CD14-positive monocyte (primary cell): ENCODE data around the gene AGO1. TPM values are rescaled to one million over a fixed set of nuclear protein-coding genes. Genes with fewer than 3 reads are reported as not detected.

Experiments
- DNase-seq, 3 donors: peaks; one replicate each; pipeline ENCODE4 v3.0.0-alpha.2; 2011 to 2022
- H2AFZ ChIP-seq: 2 replicates; pipeline ENCODE4 v1.6.0; 2012; ENCODE audit warnings: mild to moderate bottlenecking, low read depth, low read length, inconsistent platforms; ENCODE audit not compliant: insufficient read depth, poor library complexity, severe bottlenecking
- H3K27ac ChIP-seq, 2 donors: 1 replicate in 1 of 2; 2 replicates in 1 of 2; pipeline ENCODE4 v1.5.1; 2012 to 2013; ENCODE audit warnings: low read length in 2 of 2, control low read depth in 1 of 2, inconsistent platforms in 1 of 2, low read depth in 1 of 2, mild to moderate bottlenecking in 1 of 2
- H3K27me3 ChIP-seq, 2 donors: one replicate each; pipeline versions ENCODE4 v1.6.0 to v1.6.1; 2011 to 2013; ENCODE audit warnings: low read length in 2 of 2; ENCODE audit not compliant: control insufficient read depth in 2 of 2, insufficient read depth in 2 of 2
- H3K36me3 ChIP-seq, 2 donors: replicated peaks in 1 of 2; 1 replicate in 1 of 2; 2 replicates in 1 of 2; pipeline versions ENCODE4 v1.5.1 to v1.6.1; 2012 to 2013; ENCODE audit warnings: low read length in 2 of 2, control low read depth in 1 of 2, inconsistent platforms in 1 of 2, mild to moderate bottlenecking in 1 of 2; ENCODE audit not compliant: insufficient read depth in 2 of 2, control insufficient read depth in 1 of 2
- H3K4me1 ChIP-seq, 2 donors: 1 replicate in 1 of 2; 2 replicates in 1 of 2; pipeline versions ENCODE4 v1.5.1 to v1.6.1; 2012 to 2013; ENCODE audit warnings: low read length in 2 of 2, control low read depth in 1 of 2, inconsistent platforms in 1 of 2, mild to moderate bottlenecking in 1 of 2, moderate library complexity in 1 of 2; ENCODE audit not compliant: insufficient read depth in 2 of 2, control insufficient read depth in 1 of 2
- H3K4me2 ChIP-seq: replicated peaks from 2 replicates; pipeline ENCODE3; 2012; ENCODE audit warnings: low read length, moderate library complexity, mild to moderate bottlenecking; ENCODE audit not compliant: poor library complexity, severe bottlenecking; ENCODE audit errors: extremely low read depth
- H3K4me3 ChIP-seq, 3 experiments: fragments of 200-600 bp in 1 of 3; sonication (generic) in 1 of 3; replicated peaks in 1 of 3; 1 replicate in 2 of 3; 2 replicates in 1 of 3; pipeline ENCODE4 v1.5.1; 2011 to 2013; ENCODE audit warnings: low read length in 3 of 3, mild to moderate bottlenecking in 3 of 3, control low read depth in 2 of 3, low read depth in 2 of 3, inconsistent platforms in 1 of 3, moderate library complexity in 1 of 3
- H3K79me2 ChIP-seq: 2 replicates; pipeline ENCODE4 v1.6.0; 2012; ENCODE audit warnings: mild to moderate bottlenecking, control low read depth, inconsistent platforms, low read length, moderate library complexity; ENCODE audit not compliant: insufficient read depth
- H3K9ac ChIP-seq: 2 replicates; pipeline ENCODE4 v1.6.0; 2017; ENCODE audit warnings: low read length, mild to moderate bottlenecking; ENCODE audit not compliant: insufficient read depth, poor library complexity, severe bottlenecking
- H3K9me3 ChIP-seq, 2 donors: replicated peaks in 1 of 2; 1 replicate in 1 of 2; 2 replicates in 1 of 2; pipeline versions ENCODE4 v1.5.1 to v1.6.1; 2012 to 2013; ENCODE audit warnings: low read length in 2 of 2, control low read depth in 1 of 2; ENCODE audit not compliant: control insufficient read depth in 1 of 2, insufficient read depth in 1 of 2
- H4K20me1 ChIP-seq: 2 replicates; pipeline ENCODE4 v1.6.0; 2012; ENCODE audit warnings: mild to moderate bottlenecking, low read length, control low read depth, moderate library complexity; ENCODE audit not compliant: insufficient read depth
- H3K27ac Mint-ChIP-seq, 7 donors: one replicate each; pipeline ENCODE4 v1.8.0; 2020; ENCODE audit warnings: mild to moderate bottlenecking in 7 of 7, mixed read lengths in 7 of 7, moderate library complexity in 6 of 7, inconsistent platforms in 2 of 7
- H3K27me3 Mint-ChIP-seq, 3 donors: one replicate each; pipeline ENCODE4 v1.8.0; 2021 to 2022; ENCODE audit warnings: low read depth in 3 of 3, mild to moderate bottlenecking in 3 of 3, mixed read lengths in 3 of 3, moderate library complexity in 3 of 3, inconsistent platforms in 1 of 3
- H3K36me3 Mint-ChIP-seq, 2 donors: one replicate each; pipeline ENCODE4 v1.8.0; 2020; ENCODE audit warnings: mixed read lengths in 2 of 2, inconsistent platforms in 1 of 2, mild to moderate bottlenecking in 1 of 2
- H3K4me1 Mint-ChIP-seq: one replicate; pipeline ENCODE4 v1.8.0; 2020; ENCODE audit warnings: mild to moderate bottlenecking, mixed read lengths
- H3K4me3 Mint-ChIP-seq, 2 donors: one replicate each; pipeline ENCODE4 v1.8.0; 2020; ENCODE audit warnings: mild to moderate bottlenecking in 2 of 2, mixed read lengths in 2 of 2, moderate library complexity in 1 of 2
- H3K9me3 Mint-ChIP-seq, 7 donors: one replicate each; pipeline ENCODE4 v1.8.0; 2020 to 2022; ENCODE audit warnings: mixed read lengths in 7 of 7, mild to moderate bottlenecking in 6 of 7, moderate library complexity in 6 of 7, inconsistent platforms in 2 of 7
- CTCF ChIP-seq: fragments of 200-600 bp; IDR thresholded peaks from one replicate; pipeline ENCODE4 v1.8.0; 2022; ENCODE audit warnings: antibody characterized with exemption, mild to moderate bottlenecking
- WGBS: methylation state at CpG from one replicate; pipeline ENCODE4 v1.1.5; 2013; ENCODE audit warnings: missing lambda C conversion rate; ENCODE audit not compliant: insufficient coverage; 5-methylcytosine and 5-hydroxymethylcytosine counted together
- intact Hi-C, 2 donors: fragments of 100-400 bp; cut with micrococcal nuclease; formaldehyde crosslinking; loops; one replicate each; pipeline versions ENCODE4 v1.15.0 to v1.15.1; 2023
- polyA plus RNA-seq, 3 donors: library from polyadenylated mRNA; depleted of rRNA in 1 of 3; unstranded in 2 of 3; stranded (reverse) in 1 of 3; fragments of 300-500 nt in 2 of 3; fragments of >200 nt in 1 of 3; fragmentation: Illumina TruSeq in 2 of 3; gene quantifications; 1 replicate in 2 of 3; 2 replicates in 1 of 3; pipeline ENCODE4 v1.2.3, GENCODE V29; 2012 to 2021

Gene AGO1
- polyA plus RNA-seq, 3 donors, result 10.9 to 19.4 (median 13.9) TPM

DNA sequence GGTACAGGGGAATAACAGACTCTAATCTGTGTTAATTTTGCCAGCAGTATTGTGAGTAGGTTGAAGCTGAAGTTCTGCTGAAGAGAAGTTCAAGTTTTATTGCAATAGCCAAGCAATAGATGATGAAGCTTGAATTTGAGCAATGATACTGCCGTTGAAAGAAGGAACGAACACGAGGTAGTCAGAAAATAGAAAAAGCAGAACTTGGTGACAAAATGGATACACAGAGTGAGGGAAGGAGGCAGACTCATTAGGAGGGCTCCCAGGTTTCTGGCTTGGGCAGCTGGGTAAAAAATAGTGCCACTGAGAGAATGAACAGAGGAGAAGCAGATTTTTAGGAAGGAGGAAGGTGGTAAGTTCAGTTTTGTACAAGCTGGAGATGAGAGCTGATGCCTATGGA lies 22.3 kb upstream of the AGO1 start:
- 0% methylated on average over 3 of the region's 3 CpGs for WGBS
- peak; percentile 64 to 79 (median 66) for DNase-seq
- Histone ChIP-seq H3K9me3 (no peaks in the 10 kb centered on the region), H4K20me1 (peaks cover 4% of the 10 kb centered on the region), H3K4me3 (peak overlapping the region in 1 of 3 experiments; percentile 3), H3K27ac (peak overlapping the region; percentile 63 to 89), H3K9ac (peak overlapping the region; percentile 51), H3K4me1 (peaks cover 70% of the 10 kb centered on the region in 2 donors), H3K79me2 (peaks cover 23% of the 10 kb centered on the region), H3K27me3 (no peaks in the 10 kb centered on the region), H3K4me2 (peak overlapping the region; percentile 46), H3K36me3 (peaks cover 6 to 21% of the 10 kb centered on the region in 2 donors), H2AFZ (peak overlapping the region; percentile 66)
- peaks cover 75% of the 10 kb centered on the region for H3K4me1 Mint-ChIP-seq
- H3K27me3 Mint-ChIP-seq, result peaks cover 0 to 3% (median 0%) of the 10 kb centered on the region in 3 donors
- peak overlapping the region; percentile 87 to 98 (median 96) for H3K27ac Mint-ChIP-seq
- peaks cover 12 to 29% of the 10 kb centered on the region in 2 donors for H3K36me3 Mint-ChIP-seq
- peaks cover 0 to 2% (median 0%) of the 10 kb centered on the region in 7 donors for H3K9me3 Mint-ChIP-seq
- peak overlapping the region; percentile 14 to 70 for H3K4me3 Mint-ChIP-seq
- intact Hi-C loops, result no loop called here
- no peak for TF ChIP-seq CTCF

GRCh38 chr1:35863136-35863535 lies 19.9 kb upstream of the AGO1 start:
- Mint-ChIP-seq H3K27me3 (peaks cover 0 to 2% (median 0%) of the 10 kb centered on the region in 3 donors), H3K9me3 (peaks cover 0 to 2% (median 0%) of the 10 kb centered on the region in 7 donors), H3K27ac (peak overlapping the region; percentile 85 to 95 (median 92)), H3K4me3 (peak overlapping the region in 1 of 2 donors; percentile 52), H3K4me1 (peaks cover 86% of the 10 kb centered on the region), H3K36me3 (peaks cover 1 to 14% of the 10 kb centered on the region in 2 donors)
- Histone ChIP-seq H3K79me2 (peaks cover 10% of the 10 kb centered on the region), H3K4me3 (peak overlapping the region in 1 of 3 experiments; percentile 29), H4K20me1 (no peaks in the 10 kb centered on the region), H3K27me3 (no peaks in the 10 kb centered on the region), H2AFZ (no peak overlapping the region), H3K9ac (no peak overlapping the region), H3K4me2 (peak overlapping the region; percentile 60), H3K9me3 (no peaks in the 10 kb centered on the region), H3K4me1 (peaks cover 88% of the 10 kb centered on the region in 2 donors), H3K36me3 (peaks cover 0 to 6% of the 10 kb centered on the region in 2 donors), H3K27ac (peak overlapping the region in 1 of 2 donors; percentile 89)
- no CpG with 5 or more reads among the region's 1 CpG for WGBS
- DNase-seq, result peak in 1 of 3 donors; percentile 34
- TF ChIP-seq CTCF, result no peak
- intact Hi-C loops, result no loop called here
